GM19397 (cell line): Measurements from ENCODE around the gene DIABLO.
"Not testable (repeated sequence)": the region's sequence is repeated elsewhere in the genome, so short reads cannot be mapped to it uniquely, and the experiment has no call there.

Source experiments
- ATAC-seq: cut with Tn5 transposase; IDR thresholded peaks from one replicate; pipeline ENCODE4 v1.9.1; 2021; ENCODE audit warnings: mild to moderate bottlenecking, moderate library complexity; ENCODE audit not compliant: unreplicated experiment

The DIABLO gene

DNA sequence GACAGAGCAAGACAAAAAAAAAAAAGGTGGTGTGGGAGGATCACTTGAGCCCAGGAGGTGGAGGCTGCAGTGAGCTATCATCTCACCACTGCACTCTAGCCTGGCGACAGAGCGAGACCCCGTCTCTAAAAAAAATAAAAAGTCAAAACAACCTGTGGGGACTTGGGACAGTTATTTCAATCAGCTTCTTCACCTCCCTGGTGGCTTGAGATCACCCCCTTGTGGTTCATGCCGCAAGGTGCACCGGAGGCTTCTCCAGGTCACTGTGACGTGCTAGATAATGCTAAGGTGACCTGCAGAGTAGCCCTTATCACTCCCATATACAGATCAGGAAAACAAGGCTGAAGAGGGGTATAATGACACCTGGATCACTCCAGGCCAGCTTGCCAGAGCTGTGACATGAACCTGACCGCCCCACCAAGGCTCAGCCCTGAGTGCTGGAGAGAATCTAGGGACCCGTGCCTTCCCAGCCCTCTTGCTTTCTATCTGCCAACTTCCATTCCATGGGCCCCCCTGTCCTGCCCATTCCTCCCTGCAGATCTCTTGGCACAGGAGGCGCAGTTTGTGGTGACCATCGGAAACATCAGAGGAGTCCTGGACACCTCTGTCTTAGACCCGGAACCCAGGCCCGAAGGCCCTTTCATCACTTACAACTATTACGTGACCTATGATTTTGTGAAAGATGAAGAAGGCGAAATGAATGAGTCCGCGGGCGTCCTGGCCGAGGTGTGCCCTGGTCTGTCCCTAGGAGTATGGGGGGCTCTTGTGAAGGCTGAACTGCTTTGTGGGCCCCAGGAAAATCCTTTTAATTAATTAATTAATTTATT, 34.8 kb downstream of the DIABLO start:
- no peak for ATAC-seq

DNA sequence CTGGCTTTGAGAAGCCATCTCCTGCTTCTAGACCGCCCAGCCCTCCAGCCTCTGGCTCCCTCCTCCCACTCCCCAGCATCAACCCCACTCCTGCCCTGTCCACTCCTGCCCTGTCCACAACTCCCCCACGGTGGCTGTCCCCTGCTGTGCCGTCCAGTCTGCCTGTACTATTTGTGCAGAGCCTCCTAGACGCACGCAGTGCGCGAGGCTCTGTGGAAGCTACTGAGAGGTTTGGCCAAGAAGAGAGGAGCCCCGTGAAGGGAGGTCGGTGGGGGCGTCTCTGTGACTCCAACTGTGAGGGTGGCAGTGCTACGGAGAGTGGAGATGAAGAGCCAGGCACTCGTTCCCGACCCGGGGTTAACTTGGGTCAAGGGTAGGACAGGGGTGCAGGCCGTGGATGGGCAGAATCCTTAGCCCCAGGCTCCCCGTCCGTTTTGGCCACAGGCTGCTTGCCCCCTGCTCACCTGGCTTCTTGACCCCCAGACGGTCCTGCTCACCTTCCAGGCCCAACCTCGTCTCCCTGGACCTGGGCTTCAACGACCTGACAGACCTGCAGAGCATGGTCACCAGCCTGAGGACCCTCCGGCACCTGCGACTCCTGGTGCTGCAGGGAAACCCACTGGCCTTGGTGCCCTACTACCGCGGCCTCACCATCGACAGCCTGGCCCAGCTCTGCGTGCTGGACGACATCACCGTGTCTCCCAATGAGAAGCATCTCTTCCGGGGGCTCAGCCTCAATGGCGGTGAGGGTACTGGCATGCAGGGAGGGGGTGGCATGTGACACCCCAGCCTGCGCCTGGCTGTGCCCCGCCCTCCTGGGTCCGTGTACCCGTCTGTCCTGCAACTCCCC, 36.0 kb downstream of the DIABLO start:
- no peak for ATAC-seq

DNA sequence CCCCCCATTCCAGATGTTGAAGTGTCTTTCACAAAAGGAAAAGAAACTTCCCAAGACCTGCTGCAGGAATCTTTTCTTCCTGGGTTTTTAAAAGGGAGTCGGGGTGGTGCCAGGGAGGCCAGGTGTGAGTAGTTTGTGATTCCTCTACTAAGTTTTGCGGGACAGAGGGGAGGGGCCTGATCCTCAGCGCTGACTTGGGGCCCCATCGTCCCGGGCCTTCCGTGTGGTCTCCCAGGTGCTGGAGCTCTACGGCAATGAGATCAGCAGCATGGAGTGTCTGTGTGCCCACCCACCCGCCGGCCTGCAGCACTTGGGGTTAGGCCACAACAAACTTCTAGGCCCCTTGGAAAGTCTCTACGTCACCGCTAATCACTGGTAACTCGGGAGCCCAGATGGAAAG, 38.4 kb downstream of the DIABLO start:
- no peak for ATAC-seq

- ATAC-seq = no peak
Measured at GRCh38 chr12:122185494-122186082, 40.3 kb downstream of the DIABLO start.

DNA sequence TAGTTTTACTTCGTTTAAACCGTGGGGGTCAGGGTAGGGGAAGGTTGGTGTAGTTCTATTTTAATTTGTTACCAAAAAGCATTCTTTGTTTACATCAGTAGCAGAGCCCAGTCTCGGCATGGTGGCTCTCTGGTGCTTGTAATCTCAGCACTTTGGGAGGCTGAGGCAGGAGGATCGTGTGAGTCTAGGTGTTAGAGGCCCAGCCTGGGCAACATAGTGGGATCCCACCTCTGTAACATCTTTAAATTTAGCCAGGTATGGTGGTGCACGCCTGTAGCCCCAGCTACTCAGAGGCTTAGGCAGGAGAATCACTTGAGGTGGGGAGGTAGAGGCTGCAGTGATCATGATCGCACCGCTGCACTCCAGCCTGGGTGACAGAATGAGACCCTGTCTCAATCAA, 40.8 kb downstream of the DIABLO start:
- ATAC-seq = no peak

- no peak for ATAC-seq
Measured at GRCh38 chr12:122184517-122184916, 41.3 kb downstream of the DIABLO start.

DNA sequence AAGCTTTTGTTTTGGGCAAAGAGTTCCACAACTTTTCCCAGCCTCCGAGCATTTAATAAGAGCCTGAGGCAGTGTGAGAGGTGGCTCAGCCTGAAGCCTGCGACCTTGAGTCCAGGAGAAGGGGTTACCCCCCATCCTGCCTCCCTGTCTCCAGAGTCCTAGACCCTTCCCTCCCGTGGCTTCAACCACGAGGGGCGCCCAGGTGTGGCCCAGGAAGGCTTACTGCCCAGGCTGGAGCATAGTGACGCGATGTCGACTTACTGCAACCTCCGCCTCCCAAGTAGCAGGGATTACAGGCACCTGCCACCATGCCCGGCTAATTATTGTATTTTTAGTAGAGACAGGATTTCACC, 42.3 kb downstream of the DIABLO start:
- ATAC-seq = no peak

- ATAC-seq = no peak
Measured at GRCh38 chr12:122182887-122183587, 42.8 kb downstream of the DIABLO start, which contains the start of gene LRRC43. Gene LRRC43, plus strand, starts transcription at chr12:122183123. Its CDS starts 22 bp downstream, at chr12:122183145.

DNA sequence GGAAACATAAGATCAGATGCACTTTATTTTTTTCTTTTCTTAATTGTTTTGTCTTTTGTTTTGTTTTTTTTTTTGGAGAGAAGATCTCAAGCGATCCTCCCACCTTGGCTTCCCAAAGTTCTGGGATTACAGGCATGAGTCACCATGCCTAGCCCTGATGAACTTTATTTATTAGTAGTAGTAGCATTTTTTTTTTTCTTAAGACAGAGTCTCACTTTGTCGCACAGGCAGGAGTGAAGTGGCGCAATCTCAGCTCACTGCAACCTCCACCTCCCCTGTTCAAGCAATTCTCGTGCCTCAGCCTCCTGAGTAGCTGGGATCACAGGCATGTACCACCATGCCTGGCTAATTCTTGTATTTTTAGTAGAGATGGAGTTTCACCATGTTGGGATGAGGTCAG, 49.4 kb downstream of the DIABLO start:
- ATAC-seq = not testable (repeated sequence)

GRCh38 chr12:122174155-122174845, 51.6 kb downstream of the DIABLO start, which contains the start of gene IL31:
Gene IL31, minus strand, starts transcription at chr12:122174221. Its CDS starts 49 bp downstream, at chr12:122174172.
- ATAC-seq = no peak

DNA sequence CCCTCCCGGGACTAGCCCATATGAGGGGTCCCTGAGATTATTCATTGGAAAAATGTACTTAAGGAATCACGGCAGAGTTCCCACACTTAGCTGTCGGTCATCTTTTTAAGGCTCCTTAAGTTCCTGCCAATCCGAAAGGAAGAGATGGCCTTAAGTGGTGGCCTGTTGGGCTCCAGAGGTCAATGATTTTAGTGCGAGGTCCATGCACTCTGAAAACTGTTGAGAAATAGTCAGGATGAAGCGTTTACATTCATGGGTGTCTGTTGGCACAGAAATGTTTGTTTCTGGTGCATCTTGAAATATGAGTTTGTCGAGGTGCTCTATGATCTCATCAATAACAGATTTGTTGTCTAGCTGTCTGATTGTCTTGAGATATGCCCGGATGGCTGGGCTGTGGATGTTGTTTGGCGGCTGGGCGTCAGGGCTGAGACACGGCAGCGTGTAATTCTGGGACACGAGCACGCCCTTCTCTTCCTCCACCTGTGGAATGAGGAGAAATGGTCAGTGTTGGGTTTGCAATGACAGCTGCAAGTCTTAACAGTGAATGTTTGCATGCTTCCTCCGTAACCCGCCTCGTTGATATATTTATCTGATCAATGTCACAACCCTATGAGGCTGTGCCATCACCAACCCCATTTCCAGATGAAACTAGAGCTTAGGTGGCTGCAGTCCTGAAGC, 53.5 kb downstream of the DIABLO start:
- ATAC-seq = no peak

GRCh38 chr12:122171399-122171798, 54.5 kb downstream of the DIABLO start:
- no peak for ATAC-seq

- ATAC-seq = no peak
Measured at GRCh38 chr12:122168492-122168891, 57.4 kb downstream of the DIABLO start.

- ATAC-seq = no peak
Measured at GRCh38 chr12:122167356-122167925, 58.4 kb downstream of the DIABLO start.

DNA sequence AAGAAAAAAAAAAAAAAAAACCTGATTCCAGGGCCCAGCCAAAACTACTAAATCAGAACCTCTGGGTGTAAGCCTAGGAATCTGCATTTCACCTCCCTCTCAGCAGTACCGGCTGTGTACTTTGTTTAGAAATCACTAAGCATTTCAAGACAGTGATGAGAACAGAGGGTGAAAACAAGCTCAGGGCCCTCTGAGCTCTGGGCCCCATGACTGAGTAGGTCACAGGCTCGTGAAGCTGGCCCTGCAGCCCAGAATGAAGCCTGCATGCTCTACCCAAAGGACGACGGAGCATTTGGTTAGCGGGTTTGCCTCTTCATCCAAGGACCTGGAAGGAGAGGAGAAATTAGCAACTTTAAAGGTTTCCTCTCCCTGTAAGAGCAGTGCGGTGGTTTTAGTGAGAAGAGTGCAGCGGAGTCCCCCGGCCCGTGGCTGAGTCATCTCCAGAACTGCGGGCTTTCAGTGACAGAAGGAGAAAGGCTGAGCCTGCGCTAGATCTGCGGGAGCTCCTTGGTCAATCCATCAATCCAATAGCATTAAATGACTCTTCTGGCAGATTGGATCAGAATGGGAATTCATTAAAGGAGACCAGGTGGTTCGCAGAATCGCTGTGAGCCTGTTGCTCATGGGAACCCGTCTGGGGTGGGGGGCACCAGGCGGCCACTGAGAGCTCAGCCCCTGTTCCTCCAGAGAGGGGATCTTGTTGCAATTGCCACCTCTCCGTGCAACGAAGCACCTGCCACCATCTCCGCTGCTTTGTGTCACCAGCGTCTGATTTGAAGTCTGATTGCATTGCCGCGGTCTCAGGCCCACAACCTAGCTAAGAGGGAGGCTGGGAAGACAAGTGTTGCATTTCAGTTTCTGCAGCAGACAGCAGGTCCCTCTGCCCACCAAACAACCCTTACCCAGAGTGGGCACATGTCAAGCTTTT, 59.2 kb downstream of the DIABLO start:
- ATAC-seq = no peak

- ATAC-seq = no peak
Measured at GRCh38 chr12:122162976-122163375, 62.9 kb downstream of the DIABLO start.

GRCh38 chr12:122161682-122162081, 64.2 kb downstream of the DIABLO start:
- no peak for ATAC-seq

DNA sequence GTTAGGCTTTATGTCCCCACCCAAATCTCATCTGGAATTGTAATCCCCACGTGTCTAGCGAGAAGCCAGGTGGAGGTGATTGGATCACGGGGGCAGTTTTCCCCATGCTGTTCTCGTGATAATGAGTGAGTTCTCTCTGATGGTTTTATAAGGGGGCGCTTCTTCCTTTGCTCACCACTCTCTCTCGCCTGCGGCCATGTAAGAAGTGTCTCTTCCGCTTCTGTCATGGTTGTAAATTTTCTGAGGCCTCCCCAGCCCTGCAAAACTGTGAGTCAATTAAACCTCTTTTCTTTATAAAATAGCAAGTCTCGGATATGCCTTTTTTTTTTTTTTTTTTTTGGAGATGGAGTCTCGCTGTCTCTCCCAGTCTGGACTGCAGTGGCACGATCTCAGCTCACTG, 65.1 kb downstream of the DIABLO start:
- no peak for ATAC-seq
